HG03565 (cell line): ENCODE data around the gene GDPD5.

Experiments
- ATAC-seq: cut with Tn5 transposase; IDR thresholded peaks from one replicate; pipeline ENCODE4 v1.9.1; 2021; ENCODE audit warnings: mild to moderate bottlenecking, moderate library complexity; ENCODE audit not compliant: unreplicated experiment

The GDPD5 gene

DNA sequence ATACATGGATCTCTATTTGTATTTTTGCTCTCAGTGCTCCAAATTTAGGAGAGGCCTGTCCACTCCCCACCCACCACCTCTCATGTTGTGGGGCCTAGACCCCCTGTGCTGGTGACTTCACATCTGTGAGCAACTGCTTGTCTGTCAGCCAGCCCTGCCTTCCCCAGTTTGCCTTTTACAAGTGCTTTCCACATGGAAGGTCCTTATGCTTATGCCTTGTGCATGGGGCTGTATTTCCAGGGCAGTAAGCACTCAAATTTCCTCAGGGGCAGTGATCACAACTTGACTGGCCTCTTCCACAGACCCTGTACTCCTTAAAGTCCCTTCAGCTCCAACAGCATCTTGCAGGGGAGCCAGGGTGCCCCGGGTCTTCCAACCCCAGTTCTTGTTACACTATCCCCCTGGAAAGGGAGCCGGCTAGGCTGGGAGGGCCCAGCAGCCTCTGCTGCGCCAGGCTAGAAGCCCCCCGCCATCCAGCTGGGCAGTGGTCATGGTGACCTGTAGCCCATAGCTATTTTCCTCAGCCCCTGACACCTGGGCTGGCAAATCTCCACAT, 29.9 kb downstream of the GDPD5 start:
- no peak for ATAC-seq

DNA sequence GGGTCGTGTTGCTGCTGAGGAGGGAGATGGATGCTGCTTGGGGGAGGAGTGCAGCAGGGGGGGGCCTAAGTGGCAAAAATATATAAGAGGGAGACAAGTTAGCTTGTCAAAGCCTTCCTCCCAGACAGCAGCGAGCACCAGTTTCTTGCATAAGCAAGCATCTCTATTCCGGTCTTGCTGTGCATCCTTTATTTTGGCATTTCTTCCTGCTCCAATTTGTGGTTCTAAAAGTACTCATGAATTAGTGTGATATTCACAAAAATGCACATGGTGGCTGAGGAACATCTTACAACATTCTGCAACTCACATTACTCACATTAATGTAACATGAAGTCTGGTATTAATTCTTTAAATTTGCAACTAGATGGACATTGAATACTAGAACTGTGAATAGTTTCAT, 32.1 kb downstream of the GDPD5 start:
- ATAC-seq: no peak

- ATAC-seq: no peak
These were observed 33.4 kb downstream of the GDPD5 start for GRCh38 chr11:75492181-75492820.

DNA sequence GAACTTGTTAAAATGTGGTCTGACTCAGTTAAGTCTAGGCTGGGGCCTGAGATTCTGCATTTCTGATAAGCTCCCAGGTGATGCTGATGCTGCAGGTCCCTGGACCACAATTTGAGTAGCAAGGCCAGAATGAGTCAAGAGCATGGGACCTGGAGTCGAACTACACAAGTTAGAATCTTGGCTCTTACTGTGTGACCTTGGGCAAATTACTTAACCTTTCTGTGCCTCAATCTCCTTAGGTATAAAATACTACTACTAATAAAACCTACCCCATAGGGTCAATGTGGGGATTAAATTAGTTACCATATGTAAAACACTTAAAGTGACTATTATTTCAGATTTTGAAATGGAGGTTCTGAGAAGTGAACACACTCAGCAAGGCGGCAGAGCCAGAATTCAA, 34.3 kb downstream of the GDPD5 start:
- ATAC-seq: no peak

DNA sequence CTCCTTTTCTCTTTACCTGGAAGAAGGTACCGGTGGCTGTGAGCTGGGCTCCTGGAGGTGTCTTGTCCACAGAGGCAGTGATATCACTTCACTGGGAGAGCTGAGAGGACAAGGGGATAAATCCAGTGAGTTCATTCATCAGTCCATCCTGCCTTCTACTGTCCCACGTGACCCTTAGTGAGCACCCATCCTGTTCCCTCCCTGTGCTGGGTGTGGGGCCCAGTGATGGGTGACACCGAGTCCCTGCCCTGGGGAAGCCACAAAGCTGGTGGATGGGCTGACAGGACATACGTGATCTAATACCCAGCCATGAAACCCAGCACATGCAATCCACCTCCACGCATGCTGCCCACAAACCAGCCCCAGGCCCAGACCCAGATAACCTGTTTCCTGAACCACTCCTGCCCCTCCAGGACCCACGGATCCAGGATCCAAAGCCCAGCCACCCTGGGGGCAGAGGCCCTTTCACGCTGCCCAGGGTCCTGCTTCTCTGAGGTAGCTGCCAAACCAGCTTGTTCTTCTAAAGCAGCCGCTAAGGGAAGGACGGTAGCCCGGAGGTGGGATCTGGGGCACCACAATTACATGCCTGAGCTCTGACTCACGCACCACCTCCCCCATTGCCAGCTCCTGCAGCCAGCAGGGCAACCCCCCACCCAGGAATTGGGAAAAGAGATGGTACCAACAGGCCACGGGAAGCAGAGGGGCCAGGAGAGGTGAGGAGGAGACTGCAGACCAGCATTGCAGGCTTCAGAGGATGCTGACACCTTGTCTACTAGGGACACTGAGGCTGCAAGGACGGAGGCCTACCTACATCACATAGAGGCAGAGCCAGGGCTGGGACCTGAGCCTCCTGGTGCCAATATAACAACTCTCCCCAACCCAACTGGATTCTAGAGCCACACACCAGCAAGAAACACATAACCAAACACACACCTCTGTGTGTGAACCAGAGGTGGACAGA, 35.2 kb downstream of the GDPD5 start:
- ATAC-seq: no peak

DNA sequence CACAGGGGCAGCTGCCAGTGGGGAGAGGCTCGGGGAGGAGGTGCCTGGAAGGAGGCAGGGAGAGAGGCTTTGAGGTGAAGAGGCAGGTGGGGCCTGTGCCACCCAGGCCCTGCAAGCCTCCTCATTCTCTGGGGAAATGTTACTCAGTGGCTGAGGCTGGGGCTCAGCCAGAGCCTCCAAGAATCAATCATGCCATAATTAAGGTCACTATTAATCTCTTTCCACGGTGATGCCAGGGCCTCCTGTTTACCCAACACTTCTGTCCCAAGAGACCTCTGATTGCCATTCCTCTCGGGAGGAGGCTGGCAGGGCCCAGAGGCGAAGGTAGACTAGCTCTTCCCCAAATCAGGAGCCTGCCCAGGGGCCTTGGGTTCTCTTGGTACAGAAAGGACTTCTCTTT, 38.4 kb downstream of the GDPD5 start:
- no peak for ATAC-seq

GRCh38 chr11:75485742-75486141, 40.0 kb downstream of the GDPD5 start:
- no peak for ATAC-seq

DNA sequence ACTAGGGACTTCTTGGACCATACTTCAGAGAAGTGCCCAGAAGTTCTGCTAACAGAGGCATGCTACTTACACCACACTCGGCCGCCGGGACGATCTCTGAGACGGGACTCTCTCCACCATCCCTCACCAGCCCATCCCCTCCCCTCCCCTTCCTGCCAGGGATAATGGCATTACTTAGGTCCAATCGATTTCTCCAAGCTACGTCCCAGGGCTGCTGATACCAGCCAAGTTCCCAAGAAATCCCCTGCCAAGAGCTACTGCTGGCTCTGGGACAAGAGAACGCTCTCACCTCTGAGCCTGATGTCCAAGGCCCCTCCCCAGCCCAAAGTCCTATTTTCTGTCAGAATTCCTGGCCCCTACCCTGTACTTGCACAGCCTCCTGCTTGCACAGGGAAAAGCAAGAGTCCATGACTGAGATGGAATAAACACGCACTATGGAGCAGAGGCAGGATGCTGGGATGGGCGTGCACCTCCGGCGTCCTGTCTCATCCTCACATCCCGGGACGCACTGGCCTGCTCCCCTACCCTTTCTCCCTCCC, 42.7 kb downstream of the GDPD5 start:
- no peak for ATAC-seq

GRCh38 chr11:75481922-75482606, 43.7 kb downstream of the GDPD5 start:
- ATAC-seq: no peak

- ATAC-seq: no peak
These were observed 44.4 kb downstream of the GDPD5 start for GRCh38 chr11:75481223-75481921.

- no peak for ATAC-seq
These were observed 45.3 kb downstream of the GDPD5 start for GRCh38 chr11:75480185-75481175.

GRCh38 chr11:75479597-75480145, 46.1 kb downstream of the GDPD5 start:
- no peak for ATAC-seq

- ATAC-seq: no peak
These were observed 46.8 kb downstream of the GDPD5 start for GRCh38 chr11:75478783-75479596.

- ATAC-seq: no peak
These were observed 48.2 kb downstream of the GDPD5 start for GRCh38 chr11:75477614-75477935.

GRCh38 chr11:75476739-75477613, 48.8 kb downstream of the GDPD5 start:
- no peak for ATAC-seq

DNA sequence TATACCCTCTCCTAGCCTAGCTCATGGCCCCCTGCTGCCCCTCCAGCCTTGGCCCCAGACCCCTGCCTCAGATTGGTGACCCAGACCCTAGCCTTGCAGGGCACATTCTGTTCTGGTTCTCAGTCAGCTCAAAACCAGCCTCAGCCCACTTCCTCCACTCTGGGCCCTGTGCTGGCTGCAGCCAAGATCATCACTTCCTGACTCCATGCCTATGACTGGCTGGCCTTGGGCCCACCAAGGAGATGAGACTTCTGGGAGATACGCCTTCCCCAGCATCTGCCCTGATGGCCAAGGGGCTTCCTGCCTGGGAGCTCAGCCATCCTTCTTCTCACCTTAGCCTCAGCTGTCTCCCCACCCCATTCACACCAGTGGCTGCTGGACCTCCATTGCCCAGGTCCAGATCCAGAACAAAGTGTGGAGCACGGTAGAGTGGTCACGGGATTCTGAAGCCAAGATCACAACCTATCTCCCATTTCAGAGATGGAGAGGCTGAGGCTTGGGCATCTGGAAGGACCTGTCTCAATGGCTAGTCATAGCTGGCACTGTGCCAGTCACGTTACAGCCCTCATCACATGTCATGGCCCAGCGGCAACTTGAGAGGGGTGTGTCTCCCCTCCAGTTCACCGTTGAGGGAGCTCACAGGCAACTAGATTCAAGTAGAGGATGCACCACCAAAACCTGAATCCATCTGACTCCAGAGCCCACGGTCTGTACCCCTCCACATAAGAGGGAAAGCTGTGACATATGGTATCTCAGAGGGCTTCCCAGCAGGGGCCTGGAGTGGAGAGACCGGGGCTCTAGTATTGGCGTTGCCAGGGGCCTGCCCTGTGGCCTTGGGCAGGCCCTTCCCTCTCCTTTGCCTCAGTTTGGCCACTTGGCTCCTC, 49.7 kb downstream of the GDPD5 start:
- no peak for ATAC-seq
